GM18517 (cell line): ENCODE measurements around the gene PPP1R1A.

Experiments used
- ATAC-seq: cut with Tn5 transposase; IDR thresholded peaks from one replicate; pipeline ENCODE4 v1.9.1; 2021; ENCODE audit warnings: mild to moderate bottlenecking, moderate library complexity; ENCODE audit not compliant: unreplicated experiment

Gene PPP1R1A

GRCh38 chr12:54538136-54538700, 50.2 kb downstream of the PPP1R1A start:
- no peak for ATAC-seq

GRCh38 chr12:54535474-54535873, 53.0 kb downstream of the PPP1R1A start:
- no peak for ATAC-seq

- no peak for ATAC-seq
Observed at GRCh38 chr12:54529581-54529980, 58.9 kb downstream of the PPP1R1A start.
